ENCODE data around the gene KANSL3. TPM values are rescaled to one million over a fixed set of nuclear protein-coding genes. Genes with fewer than 3 reads are reported as not detected.

Gene KANSL3
- total and polyA plus RNA-seq, 9 of the 15 experiments (the other 6 are each of a cell fraction or from before 2014, with no cell fraction given) = 11.3 to 43.7 (median 27.9) TPM

- Histone ChIP-seq H4K20me1 (replicated peaks; ENCODE audit: control insufficient read depth, insufficient read depth, low read length) (no peaks in the 10 kb centered on the region), H3K9me3 (replicated peaks; ENCODE audit: control insufficient read depth, insufficient read depth, low read depth, low read length) (no peaks in the 10 kb centered on the region; the same call in 1 of the 2 replicates), H3K9me1 (ENCODE audit: control insufficient read depth, insufficient read depth, low read length) (no peaks in the 10 kb centered on the region), H3K9ac (ENCODE audit: insufficient read depth in 1 of 2, low read depth in 2 of 2, low read length in 2 of 2) (no peak overlapping the region; a peak in 1 of 4 replicates), H3K79me2 (ENCODE audit: control insufficient read depth, insufficient read depth, low read length) (no peaks in the 10 kb centered on the region), H3K4me1 (replicated peaks in 1 of 2; ENCODE audit: control insufficient read depth in 2 of 2, insufficient read depth in 2 of 2, low read length in 2 of 2) (no peaks in the 10 kb centered on the region), H3K4me2 (ENCODE audit: insufficient read depth, low read length) (no peak overlapping the region), H2AFZ (ENCODE audit: low read depth, low read length) (no peak overlapping the region), H3K4me3 (no peak overlapping the region), H3K36me3 (ENCODE audit: control insufficient read depth, insufficient read depth, low read length) (no peaks in the 10 kb centered on the region), H3K27ac (ENCODE audit: extremely low read depth, low read depth, low read length) (no peak overlapping the region), H3K27me3 (ENCODE audit: control insufficient read depth in 2 of 2, insufficient read depth in 2 of 2, low read length in 2 of 2) (peaks cover 14 to 31% of the 10 kb centered on the region in 2 experiments)
- TF ChIP-seq TOE1 (IDR thresholded peaks at IDR 0.05; ENCODE audit: borderline replicate concordance) (no peak), TOE1 (CRISPR knock-in tag; IDR thresholded peaks at IDR 0.05; ENCODE audit: borderline replicate concordance, low read depth) (no peak), PML (IDR thresholded peaks at IDR 0.05; ENCODE audit: low read length) (no peak), MCM5 (IDR thresholded peaks at IDR 0.05; ENCODE audit: low read depth) (no peak), U2AF1 (optimal IDR thresholded peaks at IDR 0.05; ENCODE audit: low read depth, low read length) (no peak), ZNF561 (CRISPR knock-in tag; conservative IDR thresholded peaks at IDR 0.05) (no peak), NFYB (IDR thresholded peaks at IDR 0.05; ENCODE audit: extremely low read depth, insufficient read length) (no peak)
- in situ Hi-C loops (cut with MboI) (no loop called here), intact Hi-C loops (cut with micrococcal nuclease) (no loop called here)
- DNase-seq (ENCODE audit: extremely low read depth in 1 of 4, low spot score in 3 of 4) = no peak
- no peak for FAIRE-seq
- WGBS (ENCODE audit: insufficient coverage, low coverage, missing lambda C conversion rate) = 16% methylated on average over 8 of the region's 8 CpGs
- no TSS peak for BruUV-seq (replicated peaks)
- CTCF ChIA-PET (ENCODE audit: low intra/inter-chr PET ratio) = no interaction called here
- no peak for ATAC-seq
- POLR2A ChIA-PET = interaction anchor here (1.3 to 2.4 kb wide), 2 partner anchors 8 to 14 kb away, joined by 3 to 15 read pairs; partner anchors contain the start of gene KANSL3
Observed at GRCh38 chr2:96651793-96652192, 13.7 kb upstream of the KANSL3 start.

GRCh38 chr2:96649342-96649741, 11.2 kb upstream of the KANSL3 start:
- Histone ChIP-seq H3K27me3 (ENCODE audit: control insufficient read depth in 2 of 2, insufficient read depth in 2 of 2, low read length in 2 of 2) (peaks cover 18 to 34% of the 10 kb centered on the region in 2 experiments), H4K20me1 (replicated peaks; ENCODE audit: control insufficient read depth, insufficient read depth, low read length) (no peaks in the 10 kb centered on the region), H3K9me1 (ENCODE audit: control insufficient read depth, insufficient read depth, low read length) (no peaks in the 10 kb centered on the region), H3K79me2 (ENCODE audit: control insufficient read depth, insufficient read depth, low read length) (no peaks in the 10 kb centered on the region), H3K4me3 (no peak overlapping the region), H2AFZ (ENCODE audit: low read depth, low read length) (no peak overlapping the region), H3K9ac (ENCODE audit: insufficient read depth in 1 of 2, low read depth in 2 of 2, low read length in 2 of 2) (no peak overlapping the region), H3K4me1 (replicated peaks in 1 of 2; ENCODE audit: control insufficient read depth in 2 of 2, insufficient read depth in 2 of 2, low read length in 2 of 2) (no peaks in the 10 kb centered on the region), H3K4me2 (ENCODE audit: insufficient read depth, low read length) (no peak overlapping the region), H3K27ac (ENCODE audit: extremely low read depth, low read depth, low read length) (no peak overlapping the region), H3K36me3 (ENCODE audit: control insufficient read depth, insufficient read depth, low read length) (no peaks in the 10 kb centered on the region), H3K9me3 (replicated peaks; ENCODE audit: control insufficient read depth, insufficient read depth, low read depth, low read length) (no peaks in the 10 kb centered on the region; the same call in 1 of the 2 replicates)
- in situ Hi-C loops (cut with MboI) = no loop called here
- ATAC-seq (no peak), FAIRE-seq (no peak), DNase-seq (ENCODE audit: extremely low read depth in 1 of 4, low spot score in 3 of 4) (no peak)
- BruUV-seq (replicated peaks) = no TSS peak
- WGBS (ENCODE audit: insufficient coverage, low coverage, missing lambda C conversion rate) = 0% methylated on average over 1 of the region's 1 CpG
- intact Hi-C loops (cut with micrococcal nuclease) = no loop called here
- ChIA-PET POLR2A (interaction anchor here (2.4 kb wide), 1 partner anchor 11 kb away, joined by 15 read pairs; the partner anchor contains the start of gene KANSL3), CTCF (ENCODE audit: low intra/inter-chr PET ratio) (no interaction called here)
- TF ChIP-seq DEAF1 (CRISPR knock-in tag; IDR thresholded peaks at IDR 0.05) (no peak), LARP7 (IDR thresholded peaks at IDR 0.05) (no peak), FOXK2 (conservative IDR thresholded peaks at IDR 0.05 in 1 of 2, IDR thresholded peaks at IDR 0.05 in 1 of 2; ENCODE audit: low read depth in 2 of 2) (no peak), SMAD2 (IDR thresholded peaks at IDR 0.05; ENCODE audit: low read depth, low read length) (no peak), FOXA3 (CRISPR knock-in tag; conservative IDR thresholded peaks at IDR 0.05 in 1 of 2, IDR thresholded peaks at IDR 0.05 in 1 of 2) (no peak), JUNB (CRISPR knock-in tag; conservative IDR thresholded peaks at IDR 0.05) (no peak), RHOXF2B (CRISPR knock-in tag; conservative IDR thresholded peaks at IDR 0.05) (no peak), TFAP4 (CRISPR knock-in tag; IDR thresholded peaks at IDR 0.05; ENCODE audit: borderline replicate concordance) (no peak)

All from K562 (cell line).